Mesenchymal stem cell (in vitro differentiated cells and primary cell): ENCODE measurements around the gene AGPAT2.
A peak's percentile ranks its signal among the peaks of the same experiment; 100 is the strongest.

Source experiments
- DNase-seq: peaks from one replicate; pipeline ENCODE4 v3.0.0-alpha.2; 2013
- H2AFZ ChIP-seq: one replicate; pipeline ENCODE4 v1.6.1; 2013; ENCODE audit warnings: low read depth, mild to moderate bottlenecking, control low read depth, inconsistent platforms, low read length, moderate library complexity
- H2AK5ac ChIP-seq: 2 replicates; pipeline ENCODE4 v1.6.1; 2013; ENCODE audit warnings: low read length, moderate library complexity, mild to moderate bottlenecking, inconsistent platforms; ENCODE audit not compliant: severe bottlenecking
- H2BK120ac ChIP-seq: one replicate; pipeline ENCODE4 v1.6.1; 2013; ENCODE audit warnings: low read depth, mild to moderate bottlenecking, inconsistent platforms, low read length, moderate library complexity
- H2BK12ac ChIP-seq, 2 experiments: one replicate each; pipeline ENCODE4 v1.6.1; 2013; ENCODE audit warnings: inconsistent platforms in 2 of 2, low read length in 2 of 2, mild to moderate bottlenecking in 2 of 2, moderate library complexity in 2 of 2, control low read depth in 1 of 2
- H2BK15ac ChIP-seq: one replicate; pipeline ENCODE4 v1.6.1; 2013; ENCODE audit warnings: mild to moderate bottlenecking, low read depth, inconsistent platforms; ENCODE audit not compliant: poor library complexity, severe bottlenecking
- H2BK5ac ChIP-seq: 2 replicates; pipeline ENCODE4 v1.6.1; 2013; ENCODE audit warnings: low read depth, mild to moderate bottlenecking, low read length, control low read depth, inconsistent platforms; ENCODE audit not compliant: poor library complexity, severe bottlenecking
- H3K14ac ChIP-seq, 2 experiments: one replicate each; pipeline ENCODE4 v1.6.1; 2013; ENCODE audit warnings: inconsistent platforms in 2 of 2, low read length in 2 of 2, control low read depth in 1 of 2, mild to moderate bottlenecking in 1 of 2, moderate library complexity in 1 of 2
- H3K18ac ChIP-seq, 2 experiments: one replicate each; pipeline ENCODE4 v1.6.1; 2013; ENCODE audit warnings: inconsistent platforms in 2 of 2, low read length in 2 of 2, control low read depth in 1 of 2, low read depth in 1 of 2, mild to moderate bottlenecking in 1 of 2
- H3K23ac ChIP-seq, 2 experiments: one replicate each; pipeline ENCODE4 v1.6.1; 2013; ENCODE audit warnings: inconsistent platforms in 2 of 2, low read length in 2 of 2, mild to moderate bottlenecking in 2 of 2, moderate library complexity in 2 of 2, control low read depth in 1 of 2
- H3K27ac ChIP-seq: 2 replicates; pipeline ENCODE4 v1.5.1; 2013; ENCODE audit warnings: mild to moderate bottlenecking, moderate library complexity, low read length, control low read depth, inconsistent platforms; ENCODE audit not compliant: poor library complexity, severe bottlenecking
- H3K27me3 ChIP-seq, 2 experiments: 2 replicates each; pipeline versions ENCODE4 v1.6.1 to v1.7.0; 2013; ENCODE audit warnings: low read length in 2 of 2, mild to moderate bottlenecking in 2 of 2, moderate library complexity in 2 of 2, control low read depth in 1 of 2, inconsistent platforms in 1 of 2; ENCODE audit not compliant: control insufficient read depth in 1 of 2, insufficient read depth in 1 of 2
- H3K36me3 ChIP-seq, 2 experiments: 2 replicates each; pipeline versions ENCODE4 v1.6.1 to v1.7.0; 2013; ENCODE audit warnings: low read length in 2 of 2, control low read depth in 1 of 2, inconsistent platforms in 1 of 2, low read depth in 1 of 2, mild to moderate bottlenecking in 1 of 2; ENCODE audit not compliant: insufficient read depth in 2 of 2, control insufficient read depth in 1 of 2
- H3K4ac ChIP-seq, 2 experiments: one replicate each; pipeline ENCODE4 v1.6.1; 2013; ENCODE audit warnings: inconsistent platforms in 2 of 2, low read length in 2 of 2, mild to moderate bottlenecking in 2 of 2, moderate library complexity in 2 of 2, control low read depth in 1 of 2, low read depth in 1 of 2
- H3K4me1 ChIP-seq: 2 replicates; pipeline ENCODE4 v1.6.1; 2013; ENCODE audit warnings: low read depth, low read length, control low read depth; ENCODE audit not compliant: control insufficient read depth, insufficient read depth
- H3K4me2 ChIP-seq: 2 replicates; pipeline ENCODE4 v1.6.1; 2013; ENCODE audit warnings: low read length, mild to moderate bottlenecking, inconsistent platforms; ENCODE audit not compliant: poor library complexity, severe bottlenecking
- H3K4me3 ChIP-seq, 2 experiments: 2 replicates each; pipeline versions ENCODE4 v1.5.1 to v1.7.0; 2013; ENCODE audit warnings: low read length in 2 of 2, mild to moderate bottlenecking in 2 of 2, control low read depth in 1 of 2, low read depth in 1 of 2; ENCODE audit not compliant: insufficient read depth in 1 of 2
- H3K79me1 ChIP-seq: replicated peaks from 2 replicates; pipeline ENCODE4 v1.6.1; 2013; ENCODE audit warnings: mild to moderate bottlenecking, control low read depth, low read length, inconsistent platforms; ENCODE audit not compliant: poor library complexity, severe bottlenecking
- H3K9ac ChIP-seq: 2 replicates; pipeline ENCODE4 v1.7.0; 2013; ENCODE audit warnings: mild to moderate bottlenecking, low read length, moderate library complexity
- H3K9me3 ChIP-seq: 2 replicates; pipeline ENCODE4 v1.7.0; 2013; ENCODE audit warnings: mild to moderate bottlenecking, low read length; ENCODE audit not compliant: control insufficient read depth
- H4K8ac ChIP-seq: one replicate; pipeline ENCODE4 v1.6.1; 2013; ENCODE audit warnings: inconsistent platforms, mild to moderate bottlenecking, low read length, moderate library complexity
- H4K91ac ChIP-seq: one replicate; pipeline ENCODE4 v1.6.1; 2013; ENCODE audit warnings: mild to moderate bottlenecking, low read length, inconsistent platforms
- WGBS: methylation state at CpG from one replicate; pipeline ENCODE4 v1.1.7; 2013; ENCODE audit warnings: mixed read lengths; 5-methylcytosine and 5-hydroxymethylcytosine counted together
- small RNA-seq: library from polyadenylated mRNA; stranded (forward); fragments of <200 nt; extraction: miRNeasy Mini kit (QIAGEN cat#:217004); gene quantifications from one replicate; pipeline ENCODE3, GENCODE V24; 2013; ENCODE audit warnings: low read depth

Gene AGPAT2

DNA sequence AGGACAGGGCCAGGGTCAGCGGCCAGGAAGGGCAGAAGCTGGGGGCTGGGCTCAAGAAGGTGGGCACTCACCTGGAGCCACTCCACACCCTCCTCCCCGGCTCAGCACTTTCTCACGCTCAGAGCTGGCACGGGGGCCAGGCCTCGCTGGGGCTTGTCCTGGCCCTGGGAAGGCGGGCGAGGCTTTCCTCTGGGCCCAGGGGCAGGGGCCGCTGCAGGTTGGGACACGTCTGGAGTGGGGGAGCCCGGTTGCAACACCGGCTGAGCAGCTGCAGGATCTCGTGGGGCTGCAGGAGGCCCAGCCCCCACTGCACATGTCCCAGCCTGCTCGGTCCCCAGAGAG is 63.4 kb downstream of the AGPAT2 start:
- no peak overlapping the region for H3K4me2 ChIP-seq
- H2AFZ ChIP-seq: no peak overlapping the region
- WGBS: 82% methylated on average over 13 of the region's 13 CpGs
- peaks cover 68% of the 10 kb centered on the region for H3K4me1 ChIP-seq
- no peak overlapping the region for H3K4me3 ChIP-seq
- peak overlapping the region; percentile 96 for H4K91ac ChIP-seq
- H4K8ac ChIP-seq: peak overlapping the region; percentile 85
- no peak overlapping the region for H3K9ac ChIP-seq
- H3K18ac ChIP-seq: peak overlapping the region; percentile 26 to 79
- no peak overlapping the region for H3K27ac ChIP-seq
- peak overlapping the region; percentile 84 for H2BK15ac ChIP-seq
- peak overlapping the region; percentile 49 to 56 for H3K4ac ChIP-seq
- H3K79me1 ChIP-seq: no peaks in the 10 kb centered on the region
- no peak overlapping the region for H2BK5ac ChIP-seq
- DNase-seq: no peak
- no peak overlapping the region for H2AK5ac ChIP-seq
- no peaks in the 10 kb centered on the region for H3K36me3 ChIP-seq
- peaks cover 0 to 21% of the 10 kb centered on the region in 2 experiments for H3K27me3 ChIP-seq
- no peaks in the 10 kb centered on the region for H3K9me3 ChIP-seq
- H3K23ac ChIP-seq: no peak overlapping the region
- H2BK120ac ChIP-seq: peak overlapping the region; percentile 93
- H2BK12ac ChIP-seq: peak overlapping the region; percentile 65 to 94
- H3K14ac ChIP-seq: peak overlapping the region in 1 of 2 experiments; percentile 73

Small RNA genes lying within 50 kb of the gene (small RNA-seq; reads per million reads assigned to genes)
- gene MIR126: 1,965 reads per million, percentile 98 among the genes with 10 or more reads in this experiment
